Bone marrow (tissue), 2 donors: Measurements from ENCODE around the gene AQP12B.
"Not testable (repeated sequence)": the region's sequence is repeated elsewhere in the genome, so short reads cannot be mapped to it uniquely, and the experiment has no call there.

Source experiments
- DNase-seq, 2 donors: peaks; one replicate each; lab custom pipeline; 2025; lab: John Stamatoyannopoulos, UW

AQP12B gene

GRCh38 chr2:240701091-240701735, 18.5 kb upstream of the AQP12B start:
- no peak for DNase-seq

GRCh38 chr2:240700616-240701015, 17.9 kb upstream of the AQP12B start:
- DNase-seq: not testable (repeated sequence)

- not testable (repeated sequence) for DNase-seq
These were observed 17.1 kb upstream of the AQP12B start for GRCh38 chr2:240699835-240700234.

GRCh38 chr2:240698852-240699561, 16.3 kb upstream of the AQP12B start:
- DNase-seq: not testable (repeated sequence)

GRCh38 chr2:240696469-240696868, 13.8 kb upstream of the AQP12B start:
- DNase-seq: not testable (repeated sequence)

GRCh38 chr2:240695593-240695992, 12.9 kb upstream of the AQP12B start:
- not testable (repeated sequence) for DNase-seq

- not testable (repeated sequence) for DNase-seq
These were observed 11.6 kb upstream of the AQP12B start for GRCh38 chr2:240694304-240694703.

- DNase-seq: not testable (repeated sequence)
These were observed 10.2 kb upstream of the AQP12B start for GRCh38 chr2:240692583-240693561.

GRCh38 chr2:240691631-240692420, 9.1 kb upstream of the AQP12B start, which contains the start of gene AQP12A:
Gene AQP12A (plus strand): TSS chr2:240691866. CDS start chr2:240691914, 48 bp downstream.
- not testable (repeated sequence) for DNase-seq

GRCh38 chr2:240691075-240691427, 8.4 kb upstream of the AQP12B start:
- not testable (repeated sequence) for DNase-seq

- DNase-seq: not testable (repeated sequence)
These were observed 7.9 kb upstream of the AQP12B start for GRCh38 chr2:240690421-240691074.

GRCh38 chr2:240689975-240690374, 7.3 kb upstream of the AQP12B start:
- DNase-seq: no peak

GRCh38 chr2:240688553-240688919, 5.9 kb upstream of the AQP12B start:
- no peak for DNase-seq

GRCh38 chr2:240687741-240688552, 5.3 kb upstream of the AQP12B start:
- DNase-seq: no peak

GRCh38 chr2:240687045-240687740, 4.5 kb upstream of the AQP12B start:
- DNase-seq: no peak

- no peak for DNase-seq
These were observed 3.8 kb upstream of the AQP12B start for GRCh38 chr2:240686460-240686859.

GRCh38 chr2:240685771-240686371, 3.2 kb upstream of the AQP12B start:
- DNase-seq: no peak

GRCh38 chr2:240683980-240684728, 1.5 kb upstream of the AQP12B start:
- not testable (repeated sequence) for DNase-seq
